Measurements from ENCODE around the gene CCDC70. TPM values are rescaled to one million over a fixed set of nuclear protein-coding genes. Genes with fewer than 3 reads are reported as not detected.

The CCDC70 gene
- total RNA-seq, 1 donor from 2014 or later: not detected

DNA sequence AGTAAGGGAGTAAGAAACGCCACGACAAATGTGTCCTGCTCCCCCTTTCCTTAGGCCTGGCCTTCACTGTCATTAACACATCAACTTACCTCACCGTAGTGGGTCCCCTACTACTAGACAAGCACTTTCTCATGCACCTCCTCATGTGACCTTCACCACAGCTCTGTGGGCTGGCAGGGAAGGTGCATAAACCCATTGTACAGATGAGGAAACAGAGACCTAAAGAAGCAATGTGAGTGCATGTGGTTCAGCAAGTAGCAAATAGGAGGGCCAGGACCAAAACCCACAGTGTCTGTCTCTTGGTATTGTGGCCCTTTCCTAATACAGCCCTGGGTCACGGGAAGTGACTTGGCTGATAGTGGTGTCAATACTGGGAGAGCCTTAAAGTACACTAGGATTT lies 5.3 kb downstream of the CCDC70 start:
- intact Hi-C loops (cut with DNase I): no loop called here
- Histone ChIP-seq H3K9me3 (no peaks in the 10 kb centered on the region), H3K36me3 (no peaks in the 10 kb centered on the region), H3K27ac (no peak overlapping the region), H3K4me1 (no peaks in the 10 kb centered on the region), H3K27me3 (no peaks in the 10 kb centered on the region), H3K4me3 (no peak overlapping the region)
- DNase-seq (no peak), ATAC-seq (no peak)
- TF ChIP-seq CTCF (IDR thresholded peaks at IDR 0.05): no peak

DNA sequence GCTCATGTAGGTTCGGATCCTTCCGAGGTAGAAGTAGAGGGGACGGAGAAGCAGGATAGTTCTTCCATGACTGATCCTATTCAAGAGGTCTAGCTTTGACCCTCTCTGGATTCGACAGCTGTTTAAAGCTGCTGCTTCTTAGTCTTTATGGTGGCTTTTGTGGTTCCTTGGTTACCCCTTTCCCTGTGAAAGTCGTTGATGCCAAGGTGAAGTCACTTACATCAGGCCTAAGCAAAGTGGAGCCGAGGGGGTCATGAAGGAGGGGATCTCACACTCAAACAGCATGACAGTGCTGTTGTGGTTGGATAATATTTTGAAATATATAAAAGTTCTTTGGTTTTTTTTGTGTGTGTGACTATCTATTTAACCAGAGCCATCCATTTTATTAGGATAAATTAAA lies 8.1 kb downstream of the CCDC70 start:
- no peak for DNase-seq
- no peak for ATAC-seq
- no peaks in the 10 kb centered on the region for H3K27me3 ChIP-seq
- H3K27ac ChIP-seq: no peak overlapping the region
- no peaks in the 10 kb centered on the region for H3K9me3 ChIP-seq
- no peaks in the 10 kb centered on the region for H3K4me1 ChIP-seq
- intact Hi-C loops (cut with DNase I): no loop called here
- no peak for TF ChIP-seq CTCF (IDR thresholded peaks at IDR 0.05)
- no peak overlapping the region for H3K4me3 ChIP-seq
- H3K36me3 ChIP-seq: no peaks in the 10 kb centered on the region

GRCh38 chr13:51870616-51871015 lies 8.8 kb downstream of the CCDC70 start:
- Histone ChIP-seq H3K27ac (no peak overlapping the region), H3K9me3 (no peaks in the 10 kb centered on the region), H3K27me3 (no peaks in the 10 kb centered on the region), H3K4me1 (no peaks in the 10 kb centered on the region), H3K4me3 (no peak overlapping the region), H3K36me3 (no peaks in the 10 kb centered on the region)
- DNase-seq (no peak), ATAC-seq (no peak)
- intact Hi-C loops (cut with DNase I): no loop called here
- no peak for TF ChIP-seq CTCF (IDR thresholded peaks at IDR 0.05)

GRCh38 chr13:51873117-51873798 lies 11.5 kb downstream of the CCDC70 start:
- H3K36me3 ChIP-seq: no peaks in the 10 kb centered on the region
- H3K9me3 ChIP-seq: no peaks in the 10 kb centered on the region
- no peak for TF ChIP-seq CTCF (IDR thresholded peaks at IDR 0.05)
- ATAC-seq: no peak
- no peak for DNase-seq
- H3K27me3 ChIP-seq: no peaks in the 10 kb centered on the region
- H3K4me3 ChIP-seq: no peak overlapping the region
- no peak overlapping the region for H3K27ac ChIP-seq
- no peaks in the 10 kb centered on the region for H3K4me1 ChIP-seq
- intact Hi-C loops (cut with DNase I): no loop called here

- no peaks in the 10 kb centered on the region for H3K4me1 ChIP-seq
- no peak for ATAC-seq
- H3K27ac ChIP-seq: no peak overlapping the region
- no peak for DNase-seq
- H3K36me3 ChIP-seq: no peaks in the 10 kb centered on the region
- H3K4me3 ChIP-seq: no peak overlapping the region
- no peak for TF ChIP-seq CTCF (IDR thresholded peaks at IDR 0.05)
- intact Hi-C loops (cut with DNase I): no loop called here
- no peaks in the 10 kb centered on the region for H3K27me3 ChIP-seq
- H3K9me3 ChIP-seq: no peaks in the 10 kb centered on the region
Measured at GRCh38 chr13:51873837-51874236, 12.1 kb downstream of the CCDC70 start.

DNA sequence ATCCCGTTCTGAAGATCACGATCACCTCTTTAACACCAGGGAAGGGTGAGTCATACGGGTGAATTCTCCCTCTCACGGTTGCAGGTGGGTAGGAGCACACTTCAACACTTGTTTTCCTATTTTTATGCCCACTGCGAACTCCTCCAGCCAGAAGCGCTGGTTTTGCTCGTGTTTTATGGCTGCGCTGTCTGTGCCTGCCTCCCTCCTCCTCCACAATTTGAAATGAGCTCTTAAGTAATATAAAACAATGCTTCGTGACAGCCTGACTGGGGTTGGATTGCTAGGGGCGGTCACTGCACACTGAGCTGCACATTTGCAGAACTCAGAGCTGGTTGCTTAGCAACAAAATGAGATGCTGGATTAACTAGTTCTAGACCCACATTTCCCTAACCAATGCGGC lies 12.9 kb downstream of the CCDC70 start:
- intact Hi-C loops (cut with DNase I): no loop called here
- Histone ChIP-seq H3K27ac (no peak overlapping the region), H3K4me3 (no peak overlapping the region), H3K27me3 (no peaks in the 10 kb centered on the region), H3K36me3 (no peaks in the 10 kb centered on the region), H3K9me3 (no peaks in the 10 kb centered on the region), H3K4me1 (no peaks in the 10 kb centered on the region)
- TF ChIP-seq CTCF (IDR thresholded peaks at IDR 0.05): no peak
- DNase-seq: no peak
- no peak for ATAC-seq

All from upper lobe of right lung (tissue), 1 donor.